ENCODE measurements around the gene TBL1X. TPM values are rescaled to one million over a fixed set of nuclear protein-coding genes. Genes with fewer than 3 reads are reported as not detected.

TBL1X gene
- total and polyA plus RNA-seq, 2 of the 4 experiments (the other 2 are of a cell fraction): 16.2 to 20.8 TPM

- no peak overlapping the region for H2BK20ac ChIP-seq (ENCODE audit: low read depth, low read length)
- H4K8ac ChIP-seq (ENCODE audit: low read depth in 2 of 2, low read length in 2 of 2): no peak overlapping the region
- no peak overlapping the region for H4K91ac ChIP-seq (ENCODE audit: insufficient read depth, low read depth, low read length)
- 0 out of 2 replicates have a peak, but pooled peaks cover 5% of the 10 kb centered on the region for H3K9me1 ChIP-seq (ENCODE audit: insufficient read depth, low read length)
- no peak overlapping the region for H3K14ac ChIP-seq (replicated peaks; ENCODE audit: low read depth, low read length)
- no peaks in the 10 kb centered on the region for H3K27me3 ChIP-seq (ENCODE audit: control insufficient read depth, insufficient read depth, low read length)
- intact Hi-C loops (cut with micrococcal nuclease): no loop called here
- H4K20me1 ChIP-seq (ENCODE audit: insufficient read depth, low read length): no peaks in the 10 kb centered on the region
- H3K9me3 ChIP-seq (ENCODE audit: control insufficient read depth, insufficient read depth, low read length): peaks cover 5% of the 10 kb centered on the region; the same call in 1 of the 2 replicates
- ChIA-PET POLR2A (ENCODE audit: unreplicated experiment) (no interaction called here), CTCF (no interaction called here)
- H3K4me2 ChIP-seq (ENCODE audit: low read depth, low read length): no peak overlapping the region
- no peaks in the 10 kb centered on the region for H3K4me1 ChIP-seq (ENCODE audit: control insufficient read depth, insufficient read depth, low read length)
- BruUV-seq (replicated peaks): no TSS peak
- WGBS, 2 experiments (ENCODE audit: extremely low coverage in 2 of 2, insufficient read length in 1 of 2): 85% methylated on average over 3 of the region's 24 CpGs; no CpG with 5 or more reads in 1 of the 2 experiments
- no peak overlapping the region for H2AFZ ChIP-seq (replicated peaks; ENCODE audit: low read length, poor library complexity)
- H3K9ac ChIP-seq (ENCODE audit: low read depth, low read length): no peak overlapping the region
- H3K36me3 ChIP-seq (ENCODE audit: control insufficient read depth, insufficient read depth, low read length): peaks cover 40% of the 10 kb centered on the region
- no peaks in the 10 kb centered on the region; a peak in 2 of 4 replicates for H3K79me1 ChIP-seq (ENCODE audit: low read depth in 1 of 2, low read length in 2 of 2)
- H2BK5ac ChIP-seq (ENCODE audit: low read depth, low read length, poor library complexity, severe bottlenecking): no peak overlapping the region
- no peak overlapping the region for H3K23ac ChIP-seq (ENCODE audit: low read depth, low read length)
- no peak overlapping the region for H2BK15ac ChIP-seq (ENCODE audit: low read depth, low read length)
- no peak overlapping the region for H3K56ac ChIP-seq (ENCODE audit: extremely low read depth, insufficient read depth, low read length)
- H2AK9ac ChIP-seq (replicated peaks; ENCODE audit: low read depth, low read length, poor library complexity): no peak overlapping the region
- no peak overlapping the region for H2BK120ac ChIP-seq (ENCODE audit: low read depth, low read length)
- DNase-seq (no peak), ATAC-seq (ENCODE audit: low read depth) (no peak)
- no peak overlapping the region for H3K4ac ChIP-seq (ENCODE audit: low read depth, low read length)
- H3K27ac ChIP-seq (ENCODE audit: insufficient read depth, low read length): no peak overlapping the region
- in situ Hi-C loops (cut with MboI; ENCODE audit: low sequenced_read_pairs): loop anchor here (10.0 kb wide), 2 partner anchors 724 to 864 kb away; no protein-coding TSS in a partner anchor
- H3K4me3 ChIP-seq (ENCODE audit: insufficient read depth, low read depth, low read length): no peak overlapping the region
- H2AK5ac ChIP-seq (ENCODE audit: low read depth, low read length): no peak overlapping the region
- dilution Hi-C loops (cut with HindIII; ENCODE audit: low sequenced_read_pairs, unreplicated experiment): no loop called here
- H4K5ac ChIP-seq (ENCODE audit: low read depth, low read length): no peak overlapping the region
- H3K18ac ChIP-seq (ENCODE audit: low read depth, low read length): no peak overlapping the region
- TF ChIP-seq BHLHE40 (IDR thresholded peaks at IDR 0.05; ENCODE audit: low read depth, low read length): no peak
- no peak for TF ChIP-seq MAZ (IDR thresholded peaks at IDR 0.05; ENCODE audit: borderline replicate concordance, low read depth, low read length)
- TF ChIP-seq CTCF (conservative IDR thresholded peaks at IDR 0.05; ENCODE audit: low read depth, low read length): no peak
- TF ChIP-seq RFX5 (IDR thresholded peaks at IDR 0.05; ENCODE audit: low read depth, low read length): no peak
- no peak for TF ChIP-seq RAD21 (IDR thresholded peaks at IDR 0.05; ENCODE audit: low read length)
- no peak for TF ChIP-seq ELK1 (IDR thresholded peaks at IDR 0.05; ENCODE audit: borderline replicate concordance, low read depth, low read length)
- no peak for TF ChIP-seq POLR2A (IDR thresholded peaks at IDR 0.05; ENCODE audit: low read depth, low read length)
- TF ChIP-seq SMC3 (IDR thresholded peaks at IDR 0.05; ENCODE audit: low read depth, low read length): no peak
- TF ChIP-seq RCOR1 (IDR thresholded peaks at IDR 0.05; ENCODE audit: insufficient replicate concordance, low read length): no peak
- TF ChIP-seq CEBPB (IDR thresholded peaks at IDR 0.05; ENCODE audit: low read depth, low read length): no peak
- no peak for TF ChIP-seq MXI1 (IDR thresholded peaks at IDR 0.05; ENCODE audit: borderline replicate concordance, low read depth, low read length)
- TF ChIP-seq CHD1 (IDR thresholded peaks at IDR 0.05; ENCODE audit: low read depth, low read length): no peak
- no peak for TF ChIP-seq NFE2L2 (IDR thresholded peaks at IDR 0.05; ENCODE audit: low read depth, low read length)
- no peak for TF ChIP-seq MAFK (IDR thresholded peaks at IDR 0.05; ENCODE audit: low read depth, low read length)
- no peak for TF ChIP-seq FOS (IDR thresholded peaks at IDR 0.05; ENCODE audit: low read depth, low read length)
- TF ChIP-seq USF2 (IDR thresholded peaks at IDR 0.05; ENCODE audit: low read depth, low read length): no peak
Measured at GRCh38 chrX:9688833-9689232, 224.0 kb downstream of the TBL1X start.

Data from IMR-90 (cell line).